GM12878 (cell line): ENCODE data around the gene TTC1. TPM values are rescaled to one million over a fixed set of nuclear protein-coding genes. Genes with fewer than 3 reads are reported as not detected.

ENCODE experiments used
- ATAC-seq: fragments of 200-7000 bp; cut with Tn5 transposase; 3 replicates; pipeline ENCODE4 v1.9.1; 2020; ENCODE audit warnings: mild to moderate bottlenecking, moderate library complexity
- BruUV-seq: library from RNA; stranded (reverse); fragments of 400-500 nt; replicated peaks from 2 replicates; lab custom pipeline; 2021; lab: Mats Ljungman, UMichigan
- CTCF ChIA-PET: fragments of 300-600 bp; sonication (Branson Sonifier 250); formaldehyde crosslinking; extraction: SDS; loops from one replicate; lab custom pipeline; 2021; ENCODE audit warnings: inconsistent platforms; lab: Yijun Ruan, JAX
- POLR2A ChIA-PET: fragments of 350-600 bp; formaldehyde crosslinking; extraction: SDS; loops from one replicate; lab custom pipeline; 2021; ENCODE audit warnings: inconsistent platforms; lab: Charles Lee
- RAD21 ChIA-PET: fragments of 300-600 bp; sonication (Branson Sonifier 250); formaldehyde crosslinking; loops from one replicate; lab custom pipeline; 2023; ENCODE audit warnings: antibody characterized with exemption; ENCODE audit not compliant: unreplicated experiment; lab: Charles Lee
- SMC1A ChIA-PET: fragments of 300-600 bp; sonication (Branson Sonifier 250); formaldehyde crosslinking; loops from one replicate; lab custom pipeline; 2023; ENCODE audit not compliant: unreplicated experiment, uncharacterized antibody; lab: Charles Lee
- DNase-seq: peaks from one replicate; pipeline ENCODE4 v3.0.0-alpha.2; 2011; ENCODE audit warnings: low read depth, low spot score
- FAIRE-seq: peaks from 3 replicates; lab custom pipeline; 2011; peaks lifted over from hg19 to GRCh38; lab: Jason Lieb, UNC
- H2AFZ ChIP-seq: 2 replicates; pipeline ENCODE4 v1.6.0; 2011; ENCODE audit warnings: low read depth, low read length, control low read depth; ENCODE audit not compliant: control insufficient read depth
- H3K27ac ChIP-seq: 2 replicates; pipeline ENCODE4 v1.5.1; 2011; ENCODE audit warnings: control low read depth; ENCODE audit not compliant: control insufficient read depth, insufficient read depth
- H3K27me3 ChIP-seq, 2 experiments: replicated peaks in 1 of 2; 2 replicates each; pipeline versions ENCODE4 v1.6.0 to v1.6.1; 2011; ENCODE audit warnings: low read length in 1 of 2; ENCODE audit not compliant: control insufficient read depth in 2 of 2, insufficient read depth in 2 of 2
- H3K36me3 ChIP-seq, 2 experiments: 2 replicates each; pipeline ENCODE4 v1.5.1; 2011; ENCODE audit warnings: low read length in 1 of 2; ENCODE audit not compliant: control insufficient read depth in 2 of 2, insufficient read depth in 2 of 2
- H3K4me1 ChIP-seq: 2 replicates; pipeline ENCODE4 v1.6.1; 2011; ENCODE audit warnings: mild to moderate bottlenecking, low read length, moderate library complexity, mixed read lengths; ENCODE audit not compliant: control insufficient read depth, insufficient read depth
- H3K4me2 ChIP-seq: 2 replicates; pipeline ENCODE4 v1.6.0; 2011; ENCODE audit warnings: control low read depth; ENCODE audit not compliant: control insufficient read depth, insufficient read depth
- H3K4me3 ChIP-seq: fragments of 200-600 bp; sonication (generic); 2 replicates; pipeline ENCODE4 v1.5.1; 2016
- H3K79me2 ChIP-seq: 2 replicates; pipeline ENCODE4 v1.6.0; 2011; ENCODE audit warnings: low read length; ENCODE audit not compliant: control insufficient read depth, insufficient read depth
- H3K9ac ChIP-seq: 2 replicates; pipeline ENCODE4 v1.8.0; 2011; ENCODE audit warnings: low read length, control low read depth, mixed read lengths; ENCODE audit not compliant: control insufficient read depth, insufficient read depth
- H3K9me3 ChIP-seq: replicated peaks from 3 replicates; pipeline ENCODE4 v1.5.1; 2011; ENCODE audit warnings: mild to moderate bottlenecking, low read length; ENCODE audit not compliant: control insufficient read depth, insufficient read depth
- H4K20me1 ChIP-seq: 2 replicates; pipeline ENCODE4 v1.6.0; 2011; ENCODE audit not compliant: control insufficient read depth, insufficient read depth
- CBX5 ChIP-seq: sonication (generic); IDR thresholded peaks from 2 replicates; pipeline ENCODE4 v1.6.1; 2016; ENCODE audit warnings: low read depth, moderate library complexity, mild to moderate bottlenecking, inconsistent platforms
- ESRRA ChIP-seq: IDR thresholded peaks from 2 replicates; pipeline ENCODE4 v1.6.1; 2012; ENCODE audit warnings: mild to moderate bottlenecking, low read length, improper control_type of control experiment
- GATAD2B ChIP-seq: fragments of 450-650 bp; conservative IDR thresholded peaks from 2 replicates; pipeline ENCODE4 v1.6.1; 2017; ENCODE audit warnings: low read depth, mild to moderate bottlenecking, moderate library complexity
- IKZF1 ChIP-seq: fragments of 450-650 bp; conservative IDR thresholded peaks from 2 replicates; pipeline ENCODE4 v1.6.1; 2017; ENCODE audit warnings: antibody characterized with exemption, mild to moderate bottlenecking
- IKZF2 ChIP-seq, 2 experiments: fragments of 450-650 bp; IDR thresholded peaks; 2 replicates each; pipeline ENCODE4 v1.6.1; 2017; ENCODE audit warnings: mild to moderate bottlenecking in 2 of 2, moderate library complexity in 2 of 2
- KLF5 ChIP-seq: fragments of 450-650 bp; IDR thresholded peaks from 2 replicates; pipeline ENCODE4 v1.6.1; 2014; ENCODE audit warnings: mild to moderate bottlenecking; ENCODE audit not compliant: partially characterized antibody
- NFYB ChIP-seq: IDR thresholded peaks from 2 replicates; pipeline ENCODE4 v1.6.1; 2011; ENCODE audit warnings: low read depth, mild to moderate bottlenecking, low read length, improper control_type of control experiment, moderate library complexity; ENCODE audit not compliant: insufficient read depth
- NR2C2 ChIP-seq: IDR thresholded peaks from 2 replicates; pipeline ENCODE4 v1.6.1; 2011; ENCODE audit warnings: borderline replicate concordance, low read depth; ENCODE audit not compliant: control insufficient read depth, insufficient read length
- RELB ChIP-seq: fragments of 450-650 bp; IDR thresholded peaks from 2 replicates; pipeline ENCODE4 v1.6.1; 2017; ENCODE audit warnings: low read depth, mild to moderate bottlenecking, moderate library complexity
- RUNX3 ChIP-seq: IDR thresholded peaks from 2 replicates; pipeline ENCODE4 v1.6.1; 2012; ENCODE audit warnings: low read length, inconsistent platforms
- SMC3 ChIP-seq: IDR thresholded peaks from 2 replicates; pipeline ENCODE4 v1.6.1; 2011; ENCODE audit warnings: low read length, improper control_type of control experiment, borderline replicate concordance
- STAT1 ChIP-seq: fragments of 450-650 bp; conservative IDR thresholded peaks from 2 replicates; pipeline ENCODE4 v1.6.1; 2014; ENCODE audit warnings: antibody characterized with exemption, mild to moderate bottlenecking
- SUPT20H ChIP-seq: IDR thresholded peaks from 2 replicates; pipeline ENCODE4 v1.6.1; 2011; ENCODE audit warnings: low read depth, mild to moderate bottlenecking, low read length, moderate library complexity, borderline replicate concordance; ENCODE audit not compliant: control insufficient read depth
- TBL1XR1 ChIP-seq: IDR thresholded peaks from 2 replicates; pipeline ENCODE4 v1.6.1; 2012; ENCODE audit warnings: low read depth, low read length, improper control_type of control experiment
- ZBED1 ChIP-seq: IDR thresholded peaks from 2 replicates; pipeline ENCODE4 v1.6.1; 2016; ENCODE audit warnings: borderline replicate concordance
- ZNF24 ChIP-seq: fragments of 450-650 bp; IDR thresholded peaks from 2 replicates; pipeline ENCODE4 v1.6.1; 2017; ENCODE audit warnings: antibody characterized with exemption, mild to moderate bottlenecking
- WGBS: methylation state at CpG from one replicate; pipeline ENCODE4 v1.1.6; 2016; ENCODE audit warnings: low lambda C conversion rate; ENCODE audit not compliant: insufficient replicate concordance, insufficient coverage; ENCODE audit errors: missing lambda C conversion rate; 5-methylcytosine and 5-hydroxymethylcytosine counted together
- in situ Hi-C: fragments of 300-500 bp; cut with MboI; formaldehyde crosslinking; loops from 9 replicates; pipeline ENCODE4 v1.14.3; 2018; ENCODE audit warnings: mixed read lengths
- intact Hi-C: fragments of 100-400 bp; cut with micrococcal nuclease; formaldehyde crosslinking; loops from one replicate; pipeline ENCODE4 v1.14.2; 2022; ENCODE audit not compliant: unreplicated experiment
- polyA plus RNA-seq, 11 experiments: library from polyadenylated mRNA; depleted of rRNA in 4 of 11; unstranded in 6 of 11; stranded (reverse) in 5 of 11; fragments of >200 nt; fragmentation: Nextera tagmentation in 4 of 11; fragmentation: Illumina TruSeq in 1 of 11; extraction: Ambion mirVana in 4 of 11; extraction: Trizol in 1 of 11; gene quantifications; 1 replicate in 1 of 11; 2 replicates in 10 of 11; pipeline versions ENCODE4 v1.2.1 to v1.2.3, GENCODE V29; 2011 to 2016; ENCODE audit warnings: inconsistent platforms in 2 of 11, missing spikeins in 2 of 11, low read depth in 1 of 11
- total RNA-seq, 4 experiments: library from RNA; depleted of rRNA in 3 of 4; stranded (reverse); fragments of >200 nt in 3 of 4; fragmentation: Illumina TruSeq in 1 of 4; extraction: Trizol in 1 of 4; gene quantifications; 2 replicates each; pipeline versions ENCODE4 v1.2.1 to v1.2.3, GENCODE V29; 2013 to 2021
- TF ChIP-seq, protein P1 (sequence below): fragments of 450-650 bp; IDR thresholded peaks from 2 replicates; pipeline ENCODE4 v1.6.1; 2017; ENCODE audit warnings: antibody characterized with exemption, mild to moderate bottlenecking, moderate library complexity
- TF ChIP-seq, protein P2 (sequence below): fragments of 450-650 bp; formaldehyde crosslinking; IDR thresholded peaks from 2 replicates; pipeline ENCODE4 v1.4.0; 2022; ENCODE audit warnings: mild to moderate bottlenecking, moderate library complexity

Gene TTC1
- total and polyA plus RNA-seq, 10 of the 15 experiments (the other 5 are each of a cell fraction or from before 2014, with no cell fraction given): 46.6 to 160 (median 92.3) TPM

DNA sequence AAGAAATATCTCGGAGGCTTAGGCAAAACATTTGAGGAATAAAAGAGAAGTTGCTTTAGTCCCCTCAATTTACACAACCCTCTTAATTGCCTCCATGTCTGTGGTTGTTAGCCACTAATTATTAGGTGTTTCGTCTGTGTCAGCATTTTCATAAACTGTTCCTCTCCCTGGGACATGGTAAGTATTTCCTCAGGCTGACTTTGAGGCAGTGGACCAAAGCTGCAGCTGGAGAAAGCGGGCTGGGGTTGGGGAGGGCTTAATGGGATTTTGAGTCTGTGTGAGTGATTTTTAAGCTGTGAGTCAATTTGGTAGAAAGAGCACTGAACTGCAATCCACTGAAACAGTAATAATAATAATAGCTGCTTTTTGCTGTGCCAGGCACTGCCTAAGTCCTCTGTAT lies 13.0 kb upstream of the TTC1 start (continued):
- TF ChIP-seq NFYB (no peak), NR2C2 (no peak), RELB (no peak)

DNA sequence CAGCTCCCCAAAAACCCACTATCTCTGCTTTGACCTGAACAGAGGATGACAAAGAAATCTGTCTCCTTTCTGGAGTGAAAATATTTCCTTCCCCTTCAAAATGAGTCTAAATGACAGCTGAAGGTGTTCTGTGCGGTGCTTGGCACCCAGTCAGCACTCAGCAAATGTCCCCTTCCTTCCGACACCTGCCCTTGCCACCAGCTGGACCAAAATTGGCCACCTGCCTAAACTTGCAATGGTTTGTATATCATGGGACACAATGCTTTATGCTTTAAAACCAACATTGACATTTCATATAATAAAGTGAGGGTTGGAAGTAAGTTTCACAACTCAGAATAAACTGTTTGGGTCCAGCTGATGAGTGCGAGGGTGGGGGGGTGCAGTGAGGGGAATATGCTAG lies 7.5 kb upstream of the TTC1 start:
- ATAC-seq (no peak), DNase-seq (no peak), FAIRE-seq (no peak)
- Histone ChIP-seq H3K27me3 (peaks cover 0 to 2% of the 10 kb centered on the region in 2 experiments; a peak in 2 of 4 replicates), H3K4me1 (no peaks in the 10 kb centered on the region), H3K27ac (no peak overlapping the region), H3K79me2 (no peaks in the 10 kb centered on the region), H3K9ac (no peak overlapping the region), H3K9me3 (no peaks in the 10 kb centered on the region), H3K4me2 (no peak overlapping the region), H3K36me3 (no peaks in the 10 kb centered on the region), H2AFZ (no peak overlapping the region), H4K20me1 (no peaks in the 10 kb centered on the region), H3K4me3 (no peak overlapping the region)
- BruUV-seq: no TSS peak
- POLR2A ChIA-PET: no interaction called here
- CTCF ChIA-PET: interaction anchor here (2.0 kb wide), 1 partner anchor 14 kb away, joined by 7 read pairs; no protein-coding TSS in a partner anchor
- SMC1A ChIA-PET: interaction anchor here (1.0 to 1.5 kb wide), 3 partner anchors 24 to 692 kb away, joined by 3 read pairs; no protein-coding TSS in a partner anchor
- RAD21 ChIA-PET: no interaction called here
- in situ Hi-C loops: no loop called here
- intact Hi-C loops: no loop called here
- WGBS: 48% methylated on average over 3 of the region's 3 CpGs
- TF ChIP-seq RUNX3 (no peak), CBX5 (no peak), KLF5 (no peak), ZNF24 (no peak), ESRRA (no peak), IKZF2 (IDR thresholded peaks at IDR 0.05) (no peak), STAT1 (no peak), ZBED1 (no peak), TBL1XR1 (no peak), GATAD2B (no peak), SUPT20H (no peak), IKZF1 (no peak), SMC3 (no peak)
- TF ChIP-seq, protein P1, sequence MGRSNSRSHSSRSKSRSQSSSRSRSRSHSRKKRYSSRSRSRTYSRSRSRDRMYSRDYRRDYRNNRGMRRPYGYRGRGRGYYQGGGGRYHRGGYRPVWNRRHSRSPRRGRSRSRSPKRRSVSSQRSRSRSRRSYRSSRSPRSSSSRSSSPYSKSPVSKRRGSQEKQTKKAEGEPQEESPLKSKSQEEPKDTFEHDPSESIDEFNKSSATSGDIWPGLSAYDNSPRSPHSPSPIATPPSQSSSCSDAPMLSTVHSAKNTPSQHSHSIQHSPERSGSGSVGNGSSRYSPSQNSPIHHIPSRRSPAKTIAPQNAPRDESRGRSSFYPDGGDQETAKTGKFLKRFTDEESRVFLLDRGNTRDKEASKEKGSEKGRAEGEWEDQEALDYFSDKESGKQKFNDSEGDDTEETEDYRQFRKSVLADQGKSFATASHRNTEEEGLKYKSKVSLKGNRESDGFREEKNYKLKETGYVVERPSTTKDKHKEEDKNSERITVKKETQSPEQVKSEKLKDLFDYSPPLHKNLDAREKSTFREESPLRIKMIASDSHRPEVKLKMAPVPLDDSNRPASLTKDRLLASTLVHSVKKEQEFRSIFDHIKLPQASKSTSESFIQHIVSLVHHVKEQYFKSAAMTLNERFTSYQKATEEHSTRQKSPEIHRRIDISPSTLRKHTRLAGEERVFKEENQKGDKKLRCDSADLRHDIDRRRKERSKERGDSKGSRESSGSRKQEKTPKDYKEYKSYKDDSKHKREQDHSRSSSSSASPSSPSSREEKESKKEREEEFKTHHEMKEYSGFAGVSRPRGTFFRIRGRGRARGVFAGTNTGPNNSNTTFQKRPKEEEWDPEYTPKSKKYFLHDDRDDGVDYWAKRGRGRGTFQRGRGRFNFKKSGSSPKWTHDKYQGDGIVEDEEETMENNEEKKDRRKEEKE: no peak
- TF ChIP-seq, protein P2, sequence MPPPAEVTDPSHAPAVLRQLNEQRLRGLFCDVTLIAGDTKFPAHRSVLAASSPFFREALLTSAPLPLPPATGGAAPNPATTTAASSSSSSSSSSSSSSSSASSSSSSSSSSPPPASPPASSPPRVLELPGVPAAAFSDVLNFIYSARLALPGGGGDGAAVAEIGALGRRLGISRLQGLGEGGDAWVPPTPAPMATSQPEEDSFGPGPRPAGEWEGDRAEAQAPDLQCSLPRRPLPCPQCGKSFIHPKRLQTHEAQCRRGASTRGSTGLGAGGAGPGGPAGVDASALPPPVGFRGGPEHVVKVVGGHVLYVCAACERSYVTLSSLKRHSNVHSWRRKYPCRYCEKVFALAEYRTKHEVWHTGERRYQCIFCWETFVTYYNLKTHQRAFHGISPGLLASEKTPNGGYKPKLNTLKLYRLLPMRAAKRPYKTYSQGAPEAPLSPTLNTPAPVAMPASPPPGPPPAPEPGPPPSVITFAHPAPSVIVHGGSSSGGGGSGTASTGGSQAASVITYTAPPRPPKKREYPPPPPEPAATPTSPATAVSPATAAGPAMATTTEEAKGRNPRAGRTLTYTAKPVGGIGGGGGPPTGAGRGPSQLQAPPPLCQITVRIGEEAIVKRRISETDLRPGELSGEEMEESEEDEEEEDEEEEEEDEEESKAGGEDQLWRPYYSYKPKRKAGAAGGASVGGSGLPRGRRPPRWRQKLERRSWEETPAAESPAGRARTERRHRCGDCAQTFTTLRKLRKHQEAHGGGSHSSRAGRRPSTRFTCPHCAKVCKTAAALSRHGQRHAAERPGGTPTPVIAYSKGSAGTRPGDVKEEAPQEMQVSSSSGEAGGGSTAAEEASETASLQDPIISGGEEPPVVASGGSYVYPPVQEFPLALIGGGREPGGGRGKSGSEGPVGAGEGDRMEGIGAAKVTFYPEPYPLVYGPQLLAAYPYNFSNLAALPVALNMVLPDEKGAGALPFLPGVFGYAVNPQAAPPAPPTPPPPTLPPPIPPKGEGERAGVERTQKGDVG (CRISPR knock-in tag): no peak
